Thymus (tissue), 11 donors: ENCODE results near the gene TTC21A. TPM values are rescaled to one million over a fixed set of nuclear protein-coding genes. Genes with fewer than 3 reads are reported as not detected.
A peak's percentile ranks its signal among the peaks of the same experiment; 100 is the strongest.

Experiments
- DNase-seq, 9 donors: peaks; one replicate each; pipeline ENCODE4 v3.0.0-alpha.2; 2013; ENCODE audit warnings: low spot score in 9 of 9, low read depth in 6 of 9, missing footprints in 1 of 9
- H3K27ac ChIP-seq, 2 donors: one replicate each; pipeline ENCODE4 v1.5.1; 2013; ENCODE audit warnings: control low read depth in 1 of 2, low read depth in 1 of 2, low read length in 1 of 2, mild to moderate bottlenecking in 1 of 2, moderate library complexity in 1 of 2
- H3K27me3 ChIP-seq, 2 donors: one replicate each; pipeline ENCODE4 v1.5.1; 2013; ENCODE audit warnings: low read length in 1 of 2; ENCODE audit not compliant: control insufficient read depth in 2 of 2, insufficient read depth in 1 of 2
- H3K36me3 ChIP-seq, 2 donors: one replicate each; pipeline ENCODE4 v1.5.1; 2013; ENCODE audit warnings: low read length in 1 of 2, mild to moderate bottlenecking in 1 of 2, moderate library complexity in 1 of 2; ENCODE audit not compliant: control insufficient read depth in 2 of 2, insufficient read depth in 2 of 2
- H3K4me1 ChIP-seq, 2 donors: one replicate each; pipeline ENCODE4 v1.5.1; 2013; ENCODE audit warnings: low read length in 2 of 2; ENCODE audit not compliant: control insufficient read depth in 2 of 2, insufficient read depth in 2 of 2
- H3K4me3 ChIP-seq, 2 donors: one replicate each; pipeline ENCODE4 v1.5.1; 2013; ENCODE audit warnings: low read length in 2 of 2, control low read depth in 1 of 2, mild to moderate bottlenecking in 1 of 2
- H3K9me3 ChIP-seq, 2 donors: one replicate each; pipeline ENCODE4 v1.5.1; 2013; ENCODE audit warnings: low read length in 1 of 2, mild to moderate bottlenecking in 1 of 2; ENCODE audit not compliant: control insufficient read depth in 2 of 2, insufficient read depth in 1 of 2
- WGBS: extraction: QIAGEN DNeasy Blood & Tissue Kit; methylation state at CpG from one replicate; pipeline ENCODE4 v1.1.7; 2013; 5-methylcytosine and 5-hydroxymethylcytosine counted together
- polyA plus RNA-seq: library from polyadenylated mRNA; stranded (reverse); fragments of 200-250 nt; gene quantifications from one replicate; pipeline ENCODE4 v1.2.3, GENCODE V29; 2013
- total RNA-seq: library from RNA; stranded (reverse); fragments of 120-200 nt; gene quantifications from one replicate; pipeline ENCODE4 v1.2.4, GENCODE V29; 2013
- donor health status: healthy.

Gene TTC21A
- total and polyA plus RNA-seq, 2 donors: 1.3 to 12.3 TPM

DNA sequence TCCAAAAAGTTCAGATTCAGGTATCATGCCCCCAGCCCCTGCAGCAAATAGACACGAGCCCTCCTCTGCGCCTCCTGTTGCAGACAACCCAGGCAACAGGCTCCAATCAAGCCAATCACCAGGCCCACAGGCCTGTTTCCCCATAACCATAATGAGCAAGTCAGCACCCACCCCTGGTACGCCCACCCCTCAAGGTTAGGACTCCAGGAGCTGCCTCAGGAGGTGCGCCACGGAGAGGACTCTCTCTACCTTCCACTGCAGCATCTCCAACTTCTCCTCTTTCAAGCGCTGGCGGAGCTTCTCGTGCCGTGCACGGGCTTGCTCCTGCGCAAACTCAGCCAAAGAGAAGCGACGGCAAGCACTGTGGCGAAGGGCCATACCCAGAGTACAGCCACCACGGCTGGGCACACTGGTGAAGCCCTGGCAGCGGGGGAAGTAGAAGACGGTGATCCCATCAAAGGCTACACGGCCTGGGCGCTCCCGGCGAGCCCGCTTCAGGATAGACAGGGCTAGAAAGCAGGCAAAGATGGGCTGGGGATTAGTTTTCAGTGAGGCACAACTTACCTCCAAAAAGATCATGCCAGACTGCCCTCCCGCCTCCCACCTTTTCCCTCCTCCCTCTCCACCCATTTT is 37.4 kb downstream of the TTC21A start:
- no peaks in the 10 kb centered on the region for H3K9me3 ChIP-seq
- no peaks in the 10 kb centered on the region for H3K27me3 ChIP-seq
- peaks cover 31 to 64% of the 10 kb centered on the region in 2 donors for H3K4me1 ChIP-seq
- 97% methylated on average over 23 of the region's 23 CpGs for WGBS
- peaks cover 49 to 59% of the 10 kb centered on the region in 2 donors for H3K36me3 ChIP-seq
- no peak overlapping the region for H3K4me3 ChIP-seq
- no peak overlapping the region for H3K27ac ChIP-seq
- DNase-seq: no peak

DNA sequence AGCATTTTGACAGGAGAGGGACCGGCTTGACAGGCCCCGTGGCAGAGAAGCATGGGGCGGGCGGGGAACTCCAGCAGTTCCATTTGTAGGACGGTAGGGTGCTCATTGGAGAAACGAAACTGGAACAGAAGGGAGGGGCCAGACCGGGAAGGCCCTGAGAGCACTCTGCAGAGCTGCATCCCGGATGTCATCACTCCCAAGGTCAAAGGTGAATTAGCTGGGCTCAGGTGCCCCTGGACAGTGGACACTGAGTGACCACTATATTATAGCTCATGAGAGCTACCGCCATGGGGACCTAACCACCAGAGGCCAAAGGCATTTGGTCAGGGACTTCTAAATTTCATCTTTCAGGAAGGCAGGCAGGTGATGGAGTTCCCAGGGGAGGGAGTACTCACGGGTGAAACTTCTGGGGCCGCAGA is 38.6 kb downstream of the TTC21A start:
- 84% methylated on average over 11 of the region's 11 CpGs for WGBS
- peaks cover 44 to 55% of the 10 kb centered on the region in 2 donors for H3K36me3 ChIP-seq
- no peaks in the 10 kb centered on the region for H3K9me3 ChIP-seq
- no peaks in the 10 kb centered on the region for H3K27me3 ChIP-seq
- DNase-seq: peak in 1 of 9 donors; percentile 27
- peak overlapping the region in 1 of 2 donors; percentile 97 for H3K27ac ChIP-seq
- peaks cover 41 to 76% of the 10 kb centered on the region in 2 donors for H3K4me1 ChIP-seq
- peak overlapping the region; percentile 50 to 62 for H3K4me3 ChIP-seq

DNA sequence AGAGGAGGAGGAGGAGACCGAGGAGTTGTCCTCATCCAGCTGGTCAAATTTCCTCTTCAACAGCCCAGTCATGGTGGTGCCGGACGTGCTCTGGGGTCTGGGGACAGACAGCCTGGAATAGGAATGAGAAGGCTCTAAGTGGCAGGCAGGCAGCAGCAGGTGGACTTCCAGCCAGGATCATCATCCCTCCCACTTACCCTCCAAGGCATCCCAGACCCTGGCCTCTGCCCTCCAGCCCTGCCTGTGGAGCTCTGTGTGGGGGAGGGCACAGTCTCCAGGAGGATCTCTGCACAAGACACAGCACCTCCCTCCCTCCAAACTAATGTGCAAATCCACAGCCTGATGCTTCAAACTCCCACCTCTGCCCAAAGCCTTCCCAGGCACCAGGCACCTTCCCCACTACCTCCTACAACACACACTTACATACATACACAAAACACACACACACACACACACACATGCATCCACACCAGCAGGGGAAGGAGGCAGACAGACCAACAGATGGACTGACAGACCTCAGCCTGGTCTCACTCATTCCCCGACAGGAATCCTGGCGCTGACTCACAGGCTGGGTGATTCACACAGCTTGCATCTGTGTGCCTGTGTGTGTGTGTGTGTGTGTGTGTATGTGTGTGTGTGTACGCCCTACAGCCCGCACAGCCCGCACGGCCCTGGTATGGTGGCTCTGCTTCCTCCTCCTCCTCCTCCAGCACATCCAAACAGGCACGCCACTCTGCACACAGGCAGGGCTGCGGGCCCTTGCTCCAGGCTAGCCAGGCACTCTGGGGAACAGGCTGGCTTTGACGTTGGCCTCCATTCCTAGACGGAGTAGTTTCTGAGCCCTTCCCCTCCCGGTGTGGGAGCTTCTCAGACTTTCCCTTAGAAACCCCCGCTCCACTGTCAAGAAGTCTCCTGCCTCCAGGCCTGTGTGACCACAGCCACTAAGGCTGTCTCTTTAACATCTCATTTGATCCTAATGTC is 39.4 kb downstream of the TTC21A start:
- DNase-seq: peak in 3 of 9 donors; percentile 54 to 73 (median 57)
- 22% methylated on average over 15 of the region's 15 CpGs for WGBS
- peak overlapping the region; percentile 89 to 97 for H3K27ac ChIP-seq
- H3K9me3 ChIP-seq: no peaks in the 10 kb centered on the region
- H3K4me1 ChIP-seq: peaks cover 45 to 78% of the 10 kb centered on the region in 2 donors
- no peaks in the 10 kb centered on the region for H3K27me3 ChIP-seq
- H3K36me3 ChIP-seq: peaks cover 43 to 47% of the 10 kb centered on the region in 2 donors
- H3K4me3 ChIP-seq: peak overlapping the region; percentile 50 to 62

DNA sequence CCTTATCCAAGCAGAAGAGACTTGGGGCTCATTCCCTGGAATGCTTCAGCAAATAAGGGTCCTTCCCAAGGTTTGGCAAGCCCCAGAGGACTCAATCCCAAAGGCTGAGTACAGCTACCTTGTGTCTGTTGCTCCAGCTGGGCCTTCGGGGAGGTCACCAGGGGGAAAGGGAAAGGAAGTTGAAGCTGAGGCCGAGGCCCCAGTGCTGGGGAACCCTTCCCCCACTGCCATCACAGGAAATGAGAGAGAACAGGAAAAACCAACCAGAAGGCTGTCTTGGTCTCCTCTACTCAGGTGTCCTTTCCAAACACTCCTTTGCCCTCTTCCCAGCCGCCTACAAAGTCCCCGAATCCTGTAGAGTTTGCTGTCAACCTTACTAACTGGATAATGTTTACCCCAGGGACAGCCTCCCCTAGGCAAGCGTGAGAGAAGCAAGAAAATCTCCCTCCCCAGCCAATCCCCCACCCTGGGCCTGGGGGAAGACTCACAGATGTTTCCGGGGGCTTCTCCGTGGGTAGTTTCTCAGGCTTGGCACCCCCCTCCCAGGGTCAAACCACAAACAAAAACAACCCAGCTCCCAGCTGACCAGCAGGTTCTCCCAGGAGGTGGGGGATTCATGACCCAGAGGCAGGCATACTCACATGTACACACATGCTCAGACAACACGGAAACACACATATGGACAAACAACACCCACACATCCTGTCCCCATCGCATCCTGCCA is 40.4 kb downstream of the TTC21A start:
- H3K27ac ChIP-seq: peak overlapping the region; percentile 89 to 97
- H3K4me1 ChIP-seq: peaks cover 44 to 77% of the 10 kb centered on the region in 2 donors
- 1% methylated on average over 9 of the region's 9 CpGs for WGBS
- no peaks in the 10 kb centered on the region for H3K9me3 ChIP-seq
- peak in 7 of 9 donors; percentile 52 to 89 (median 65) for DNase-seq
- peak overlapping the region; percentile 50 to 62 for H3K4me3 ChIP-seq
- no peaks in the 10 kb centered on the region for H3K27me3 ChIP-seq
- H3K36me3 ChIP-seq: peaks cover 34 to 37% of the 10 kb centered on the region in 2 donors

DNA sequence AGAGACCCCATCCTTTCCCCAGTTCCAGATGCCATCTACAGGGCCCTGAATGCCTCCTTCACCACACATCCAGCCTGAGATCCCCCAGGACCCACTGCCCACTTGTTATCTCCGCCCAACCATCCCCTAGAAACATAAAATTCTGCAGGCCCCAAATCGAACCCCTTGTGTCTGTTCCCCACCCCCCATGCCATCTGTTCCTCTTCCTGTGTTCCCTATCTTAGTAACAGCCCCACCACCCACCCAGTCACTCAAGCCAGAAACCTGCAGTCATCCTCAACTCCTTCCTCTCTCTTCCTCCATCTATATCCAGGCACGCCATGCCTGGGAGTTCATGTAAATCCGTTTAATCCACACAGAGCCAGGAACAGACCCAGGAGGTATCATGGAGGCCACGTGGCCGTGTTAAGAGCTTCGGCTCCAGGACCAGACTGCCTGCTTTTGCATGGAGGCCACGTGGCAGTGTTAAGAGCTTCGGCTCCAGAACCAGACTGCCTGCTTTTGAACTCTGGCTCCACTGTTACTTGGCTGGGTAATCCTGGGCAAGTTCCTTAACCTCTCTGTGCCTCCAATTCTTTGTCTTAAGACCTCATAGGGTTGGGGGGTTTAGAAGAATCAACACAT is 41.1 kb downstream of the TTC21A start:
- H3K9me3 ChIP-seq: no peaks in the 10 kb centered on the region
- 31% methylated on average over 9 of the region's 9 CpGs for WGBS
- peak in 1 of 9 donors; percentile 50 for DNase-seq
- H3K27ac ChIP-seq: peak overlapping the region; percentile 89 to 97
- no peaks in the 10 kb centered on the region for H3K27me3 ChIP-seq
- H3K4me3 ChIP-seq: peak overlapping the region; percentile 50 to 62
- H3K36me3 ChIP-seq: peaks cover 27 to 30% of the 10 kb centered on the region in 2 donors
- H3K4me1 ChIP-seq: peaks cover 44 to 73% of the 10 kb centered on the region in 2 donors

DNA sequence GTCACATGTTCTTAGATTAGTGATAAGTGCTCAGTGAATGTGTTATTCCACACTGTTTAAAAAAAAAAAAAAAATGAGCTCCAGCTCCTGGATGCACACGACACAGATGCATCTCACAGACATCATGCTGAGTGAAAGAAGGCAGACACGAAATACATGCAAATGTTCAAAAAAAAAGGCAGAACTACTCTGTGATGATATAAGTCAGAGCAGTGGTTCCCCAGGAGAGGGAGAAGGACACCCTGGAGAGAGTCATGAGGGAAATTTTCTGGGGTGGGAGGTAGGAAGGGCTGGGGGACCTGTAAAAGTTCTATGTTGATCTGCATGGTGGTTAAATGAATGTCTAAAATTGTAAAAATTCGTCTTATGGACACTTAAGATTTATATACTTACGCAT is 41.6 kb downstream of the TTC21A start:
- H3K27me3 ChIP-seq: no peaks in the 10 kb centered on the region
- H3K9me3 ChIP-seq: no peaks in the 10 kb centered on the region
- peaks cover 44 to 77% of the 10 kb centered on the region in 2 donors for H3K4me1 ChIP-seq
- peaks cover 22 to 25% of the 10 kb centered on the region in 2 donors for H3K36me3 ChIP-seq
- H3K4me3 ChIP-seq: peak overlapping the region; percentile 50 to 62
- DNase-seq: no peak
- WGBS: 54% methylated on average over 4 of the region's 4 CpGs
- H3K27ac ChIP-seq: peak overlapping the region; percentile 89 to 97

DNA sequence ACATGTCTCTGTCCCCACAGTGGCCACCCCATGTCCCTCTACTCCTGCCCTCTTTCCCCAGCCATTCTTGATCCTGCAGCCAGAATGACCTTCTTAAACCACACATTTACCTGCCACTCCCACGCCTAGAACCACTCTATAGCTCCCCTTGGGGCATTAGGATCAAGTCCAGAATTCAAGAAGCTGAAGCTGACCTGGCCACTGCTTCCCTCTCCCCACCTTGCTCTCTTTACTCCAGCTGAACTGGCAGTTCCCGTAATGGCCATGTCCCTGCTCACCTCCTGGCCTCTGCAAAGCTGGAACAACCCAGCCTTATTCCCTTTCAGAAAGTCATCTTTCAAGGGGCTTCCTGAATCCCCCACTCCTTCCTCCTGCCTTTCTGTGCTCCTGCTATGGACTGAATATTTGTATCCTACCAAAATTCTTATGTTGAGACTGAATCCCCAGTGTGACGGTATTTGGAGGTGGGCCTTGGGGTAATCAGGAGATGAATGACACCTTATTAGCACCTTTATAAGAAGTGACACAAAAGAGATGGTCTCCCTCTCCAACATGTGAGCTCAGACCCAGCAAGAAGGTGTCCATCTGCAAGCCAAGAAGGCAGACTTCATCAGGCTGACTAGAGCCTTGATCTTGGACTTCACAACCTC is 42.1 kb downstream of the TTC21A start:
- peaks cover 44 to 81% of the 10 kb centered on the region in 2 donors for H3K4me1 ChIP-seq
- H3K27ac ChIP-seq: peak overlapping the region; percentile 46 to 97
- WGBS: 97% methylated on average over 3 of the region's 3 CpGs
- DNase-seq: no peak
- no peaks in the 10 kb centered on the region for H3K27me3 ChIP-seq
- peaks cover 16 to 19% of the 10 kb centered on the region in 2 donors for H3K36me3 ChIP-seq
- no peak overlapping the region for H3K4me3 ChIP-seq
- no peaks in the 10 kb centered on the region for H3K9me3 ChIP-seq
